GM13976 (cell line): ENCODE results near the gene OAT.

Source experiments
- DNase-seq: peaks from one replicate; pipeline ENCODE4 v3.0.0; 2012; ENCODE audit warnings: low spot score
- in situ Hi-C: fragments of 300-500 bp; cut with MboI; formaldehyde crosslinking; loops from one replicate; pipeline ENCODE4 v1.12.0; 2022; ENCODE audit warnings: low sequenced_read_pairs, mixed read lengths, inconsistent platforms; ENCODE audit not compliant: unreplicated experiment
- TF ChIP-seq, protein P1 (sequence below): IDR thresholded peaks from 2 replicates; pipeline ENCODE4 v1.5.1; 2012; ENCODE audit warnings: borderline replicate concordance, mild to moderate bottlenecking; ENCODE audit not compliant: insufficient read depth; ENCODE audit errors: extremely low read depth, missing control alignments, control extremely low read depth

OAT gene

DNA sequence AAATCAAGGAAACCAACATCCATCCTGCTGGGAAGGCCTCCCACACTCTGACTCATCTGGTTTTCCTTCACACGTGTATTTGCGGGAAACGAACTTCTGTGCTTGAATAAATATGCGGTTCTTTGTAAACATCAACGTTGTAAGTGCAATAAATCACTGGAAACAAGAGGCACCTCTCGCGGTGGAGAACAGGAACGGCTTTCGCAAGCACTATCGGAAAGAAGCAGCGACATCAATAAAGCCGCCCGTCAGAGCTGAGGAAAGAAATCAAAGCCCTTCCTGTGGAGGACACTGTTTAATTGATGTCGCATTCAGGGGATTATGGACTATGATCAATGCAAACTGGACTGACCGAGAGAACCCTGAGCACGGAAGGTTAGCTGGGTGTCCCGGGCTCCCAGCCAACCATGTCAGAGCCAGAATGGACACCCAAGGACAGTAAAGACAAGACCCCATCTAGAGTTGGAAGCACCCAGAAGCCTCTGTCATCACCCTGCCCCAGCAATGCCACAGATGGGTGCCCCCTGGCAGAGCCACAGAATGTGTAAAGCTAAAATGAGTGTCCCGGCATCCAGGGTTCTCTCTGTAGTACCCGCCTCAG, 37.6 kb downstream of the OAT start:
- no peak for DNase-seq
- TF ChIP-seq, protein P1, sequence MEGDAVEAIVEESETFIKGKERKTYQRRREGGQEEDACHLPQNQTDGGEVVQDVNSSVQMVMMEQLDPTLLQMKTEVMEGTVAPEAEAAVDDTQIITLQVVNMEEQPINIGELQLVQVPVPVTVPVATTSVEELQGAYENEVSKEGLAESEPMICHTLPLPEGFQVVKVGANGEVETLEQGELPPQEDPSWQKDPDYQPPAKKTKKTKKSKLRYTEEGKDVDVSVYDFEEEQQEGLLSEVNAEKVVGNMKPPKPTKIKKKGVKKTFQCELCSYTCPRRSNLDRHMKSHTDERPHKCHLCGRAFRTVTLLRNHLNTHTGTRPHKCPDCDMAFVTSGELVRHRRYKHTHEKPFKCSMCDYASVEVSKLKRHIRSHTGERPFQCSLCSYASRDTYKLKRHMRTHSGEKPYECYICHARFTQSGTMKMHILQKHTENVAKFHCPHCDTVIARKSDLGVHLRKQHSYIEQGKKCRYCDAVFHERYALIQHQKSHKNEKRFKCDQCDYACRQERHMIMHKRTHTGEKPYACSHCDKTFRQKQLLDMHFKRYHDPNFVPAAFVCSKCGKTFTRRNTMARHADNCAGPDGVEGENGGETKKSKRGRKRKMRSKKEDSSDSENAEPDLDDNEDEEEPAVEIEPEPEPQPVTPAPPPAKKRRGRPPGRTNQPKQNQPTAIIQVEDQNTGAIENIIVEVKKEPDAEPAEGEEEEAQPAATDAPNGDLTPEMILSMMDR = no peak
- in situ Hi-C loops = loop anchor here (25.0 kb wide), 1 partner anchor 794 kb away; no protein-coding TSS in a partner anchor

GRCh38 chr10:124380256-124380995, 38.3 kb downstream of the OAT start:
- in situ Hi-C loops = loop anchor here (25.0 kb wide), 1 partner anchor 793 kb away; no protein-coding TSS in a partner anchor
- DNase-seq = no peak
- TF ChIP-seq, protein P1 = no peak

DNA sequence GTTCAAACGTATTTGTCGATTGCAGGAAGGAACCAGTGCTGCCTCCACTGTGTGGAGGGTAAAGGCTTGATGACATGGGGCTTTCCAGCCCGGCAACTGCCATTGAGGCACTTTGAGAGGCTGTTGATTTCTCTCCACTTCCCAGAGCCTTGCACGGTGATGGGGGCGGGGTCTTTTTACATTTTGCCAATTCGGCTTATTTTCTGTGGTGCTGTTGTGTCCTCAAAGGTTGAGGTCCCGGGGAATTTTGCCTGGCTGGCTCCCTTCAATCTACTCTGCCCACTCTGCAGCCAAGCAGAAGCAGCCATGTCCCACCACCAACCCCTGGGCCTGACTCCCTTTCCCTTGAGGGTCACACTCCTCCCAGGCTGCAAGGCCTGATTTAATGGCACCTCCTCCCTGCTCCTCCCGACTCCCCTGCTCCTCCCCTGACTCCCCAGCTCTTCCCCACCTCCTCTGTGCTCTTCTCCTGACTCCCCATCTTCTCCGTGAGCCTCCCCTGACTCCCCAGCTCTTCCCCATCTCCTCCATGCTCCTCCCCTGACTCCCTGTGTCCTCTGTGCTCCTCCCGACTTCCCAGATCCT, 39.0 kb downstream of the OAT start:
- DNase-seq = no peak
- TF ChIP-seq, protein P1 = no peak
- in situ Hi-C loops = loop anchor here (25.0 kb wide), 1 partner anchor 792 kb away; no protein-coding TSS in a partner anchor

DNA sequence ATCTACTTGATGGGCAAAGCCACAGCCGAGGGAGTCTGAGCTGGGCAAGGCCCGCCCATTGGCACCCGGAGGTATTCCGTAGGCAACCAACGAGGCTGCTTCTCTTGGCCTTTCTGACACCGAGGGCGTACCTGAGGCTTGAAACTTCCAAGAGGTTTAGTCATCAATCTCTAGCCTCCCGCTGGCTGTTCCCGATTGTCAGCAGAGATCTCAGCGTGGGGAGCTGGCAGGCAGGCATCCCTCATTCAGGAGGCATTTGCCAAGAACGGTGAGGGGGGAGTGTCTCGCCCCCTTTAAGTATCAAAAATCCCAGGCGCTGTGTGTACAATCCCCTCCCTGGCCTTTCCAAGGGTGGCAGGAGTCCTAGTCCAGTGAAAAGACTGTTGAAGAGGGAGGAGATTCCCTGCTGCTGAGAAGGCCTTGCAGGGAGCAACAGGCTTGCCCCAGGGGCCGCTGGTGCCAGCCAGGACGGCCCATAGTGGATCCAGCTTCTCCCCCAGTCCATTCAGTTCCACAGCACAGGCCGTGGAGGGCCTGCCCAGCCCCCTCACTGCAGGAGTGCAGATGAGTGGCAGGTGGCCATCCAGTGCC, 39.7 kb downstream of the OAT start:
- no peak for DNase-seq
- TF ChIP-seq, protein P1 = no peak
- in situ Hi-C loops = loop anchor here (25.0 kb wide), 1 partner anchor 792 kb away; no protein-coding TSS in a partner anchor

DNA sequence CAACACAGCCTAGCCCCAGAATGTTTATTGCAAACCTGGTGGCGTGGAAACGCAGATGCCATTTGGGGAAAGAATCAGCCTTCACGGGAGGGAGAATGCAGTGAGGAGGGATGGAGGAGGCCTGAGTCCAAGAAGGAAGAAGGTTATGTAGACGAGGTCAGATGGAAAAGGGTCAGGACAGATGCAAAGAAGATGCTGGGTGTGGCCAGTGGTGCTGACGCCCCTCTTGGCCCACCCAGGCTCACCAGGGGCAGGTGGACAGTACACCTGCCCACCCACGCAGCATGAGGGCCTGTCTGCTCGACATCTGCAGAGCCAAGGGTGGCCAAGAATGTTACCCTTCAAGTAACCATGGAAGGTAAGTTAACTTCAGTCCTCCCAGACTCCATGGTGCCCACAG, 40.5 kb downstream of the OAT start:
- no peak for DNase-seq
- TF ChIP-seq, protein P1 = no peak
- in situ Hi-C loops = loop anchor here (25.0 kb wide), 1 partner anchor 791 kb away; no protein-coding TSS in a partner anchor

DNA sequence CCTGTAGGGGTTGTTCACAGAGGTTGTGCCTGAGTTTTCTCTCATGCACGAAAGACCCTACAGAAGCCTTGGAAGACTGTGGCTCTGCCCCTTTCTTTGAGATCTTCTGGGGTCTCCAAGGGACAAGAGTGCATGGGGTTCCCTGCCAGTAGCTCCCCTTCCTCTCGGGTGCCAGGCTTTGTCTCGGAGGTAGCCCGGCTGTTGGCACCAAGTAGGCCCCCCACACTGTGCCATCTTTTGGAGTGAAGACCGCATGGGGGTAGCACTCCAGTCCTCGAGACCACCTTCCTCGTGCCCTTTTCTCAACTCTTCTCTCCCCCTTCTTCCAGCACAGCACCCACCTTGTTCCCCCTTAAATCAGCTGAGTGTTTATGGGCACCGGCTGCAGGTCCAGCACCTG, 41.6 kb downstream of the OAT start:
- DNase-seq = no peak
- in situ Hi-C loops = loop anchor here (25.0 kb wide), 1 partner anchor 790 kb away; no protein-coding TSS in a partner anchor
- TF ChIP-seq, protein P1 = no peak
